ENCODE data around the gene RAD51AP1.

The RAD51AP1 gene

GRCh38 chr12:4540638-4541037 is 1.9 kb downstream of the RAD51AP1 start:
- Histone ChIP-seq H3K27me3 (ENCODE audit: control insufficient read depth in 2 of 2, insufficient read depth in 2 of 2, low read length in 2 of 2) (no peaks in the 10 kb centered on the region), H3K4me1 (ENCODE audit: control insufficient read depth in 2 of 2, insufficient read depth in 2 of 2, low read length in 2 of 2) (peaks cover 6 to 16% of the 10 kb centered on the region in 2 donors), H3K9ac (ENCODE audit: low read depth in 1 of 2, low read length in 2 of 2) (no peak overlapping the region), H3K36me3 (ENCODE audit: control insufficient read depth in 2 of 2, insufficient read depth in 2 of 2, low read length in 2 of 2) (no peaks in the 10 kb centered on the region), H3K27ac (ENCODE audit: low read depth in 2 of 2, low read length in 2 of 2) (no peak overlapping the region), H3K9me3 (ENCODE audit: control insufficient read depth in 2 of 2, low read length in 2 of 2) (no peaks in the 10 kb centered on the region), H3K4me3 (ENCODE audit: low read length in 2 of 2) (no peak overlapping the region)

- no peak overlapping the region for H3K4me3 ChIP-seq (ENCODE audit: low read length in 2 of 2)
- H3K27me3 ChIP-seq (ENCODE audit: control insufficient read depth in 2 of 2, insufficient read depth in 2 of 2, low read length in 2 of 2), result no peaks in the 10 kb centered on the region
- no peak overlapping the region for H3K27ac ChIP-seq (ENCODE audit: low read depth in 2 of 2, low read length in 2 of 2)
- H3K9ac ChIP-seq (ENCODE audit: low read depth in 1 of 2, low read length in 2 of 2), result no peak overlapping the region
- H3K36me3 ChIP-seq (ENCODE audit: control insufficient read depth in 2 of 2, insufficient read depth in 2 of 2, low read length in 2 of 2), result no peaks in the 10 kb centered on the region
- H3K9me3 ChIP-seq (ENCODE audit: control insufficient read depth in 2 of 2, low read length in 2 of 2), result no peaks in the 10 kb centered on the region
- H3K4me1 ChIP-seq (ENCODE audit: control insufficient read depth in 2 of 2, insufficient read depth in 2 of 2, low read length in 2 of 2), result no peaks in the 10 kb centered on the region
These were observed 6.5 kb downstream of the RAD51AP1 start for GRCh38 chr12:4545195-4545594.

- Histone ChIP-seq H3K27ac (ENCODE audit: low read depth in 2 of 2, low read length in 2 of 2) (no peak overlapping the region), H3K9ac (ENCODE audit: low read depth in 1 of 2, low read length in 2 of 2) (no peak overlapping the region), H3K9me3 (ENCODE audit: control insufficient read depth in 2 of 2, low read length in 2 of 2) (no peaks in the 10 kb centered on the region), H3K36me3 (ENCODE audit: control insufficient read depth in 2 of 2, insufficient read depth in 2 of 2, low read length in 2 of 2) (no peaks in the 10 kb centered on the region), H3K4me3 (ENCODE audit: low read length in 2 of 2) (no peak overlapping the region), H3K4me1 (ENCODE audit: control insufficient read depth in 2 of 2, insufficient read depth in 2 of 2, low read length in 2 of 2) (no peaks in the 10 kb centered on the region), H3K27me3 (ENCODE audit: control insufficient read depth in 2 of 2, insufficient read depth in 2 of 2, low read length in 2 of 2) (no peaks in the 10 kb centered on the region)
These were observed 13.5 kb downstream of the RAD51AP1 start for GRCh38 chr12:4552191-4552590.

GRCh38 chr12:4553943-4554342 is 15.3 kb downstream of the RAD51AP1 start:
- Histone ChIP-seq H3K9ac (ENCODE audit: low read depth in 1 of 2, low read length in 2 of 2) (no peak overlapping the region), H3K9me3 (ENCODE audit: control insufficient read depth in 2 of 2, low read length in 2 of 2) (no peaks in the 10 kb centered on the region), H3K27me3 (ENCODE audit: control insufficient read depth in 2 of 2, insufficient read depth in 2 of 2, low read length in 2 of 2) (no peaks in the 10 kb centered on the region), H3K4me1 (ENCODE audit: control insufficient read depth in 2 of 2, insufficient read depth in 2 of 2, low read length in 2 of 2) (no peaks in the 10 kb centered on the region), H3K4me3 (ENCODE audit: low read length in 2 of 2) (no peak overlapping the region), H3K36me3 (ENCODE audit: control insufficient read depth in 2 of 2, insufficient read depth in 2 of 2, low read length in 2 of 2) (no peaks in the 10 kb centered on the region), H3K27ac (ENCODE audit: low read depth in 2 of 2, low read length in 2 of 2) (no peak overlapping the region)

DNA sequence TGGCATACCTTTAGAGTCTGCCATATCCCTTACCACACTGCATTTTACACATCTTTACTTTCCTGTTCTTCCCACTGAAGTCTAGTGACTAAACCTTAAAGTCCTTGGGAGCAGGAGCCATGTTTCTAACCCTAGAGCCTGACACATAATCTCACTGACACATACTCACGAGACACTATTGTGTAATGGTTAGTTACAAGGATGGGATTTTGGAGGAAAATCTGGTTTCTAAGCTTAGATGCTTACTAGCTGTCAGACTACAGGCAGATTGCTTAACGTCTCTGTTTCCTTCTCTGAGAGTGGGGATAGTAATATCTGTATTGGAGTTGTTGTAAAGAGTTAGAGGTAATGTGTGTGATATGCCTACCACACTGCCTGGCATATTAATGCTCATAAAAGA is 17.1 kb downstream of the RAD51AP1 start:
- no peak overlapping the region for H3K4me3 ChIP-seq (ENCODE audit: low read length in 2 of 2)
- no peaks in the 10 kb centered on the region for H3K27me3 ChIP-seq (ENCODE audit: control insufficient read depth in 2 of 2, insufficient read depth in 2 of 2, low read length in 2 of 2)
- no peaks in the 10 kb centered on the region for H3K36me3 ChIP-seq (ENCODE audit: control insufficient read depth in 2 of 2, insufficient read depth in 2 of 2, low read length in 2 of 2)
- no peak overlapping the region for H3K27ac ChIP-seq (ENCODE audit: low read depth in 2 of 2, low read length in 2 of 2)
- H3K9ac ChIP-seq (ENCODE audit: low read depth in 1 of 2, low read length in 2 of 2), result no peak overlapping the region
- no peaks in the 10 kb centered on the region for H3K9me3 ChIP-seq (ENCODE audit: control insufficient read depth in 2 of 2, low read length in 2 of 2)
- H3K4me1 ChIP-seq (ENCODE audit: control insufficient read depth in 2 of 2, insufficient read depth in 2 of 2, low read length in 2 of 2), result no peaks in the 10 kb centered on the region

DNA sequence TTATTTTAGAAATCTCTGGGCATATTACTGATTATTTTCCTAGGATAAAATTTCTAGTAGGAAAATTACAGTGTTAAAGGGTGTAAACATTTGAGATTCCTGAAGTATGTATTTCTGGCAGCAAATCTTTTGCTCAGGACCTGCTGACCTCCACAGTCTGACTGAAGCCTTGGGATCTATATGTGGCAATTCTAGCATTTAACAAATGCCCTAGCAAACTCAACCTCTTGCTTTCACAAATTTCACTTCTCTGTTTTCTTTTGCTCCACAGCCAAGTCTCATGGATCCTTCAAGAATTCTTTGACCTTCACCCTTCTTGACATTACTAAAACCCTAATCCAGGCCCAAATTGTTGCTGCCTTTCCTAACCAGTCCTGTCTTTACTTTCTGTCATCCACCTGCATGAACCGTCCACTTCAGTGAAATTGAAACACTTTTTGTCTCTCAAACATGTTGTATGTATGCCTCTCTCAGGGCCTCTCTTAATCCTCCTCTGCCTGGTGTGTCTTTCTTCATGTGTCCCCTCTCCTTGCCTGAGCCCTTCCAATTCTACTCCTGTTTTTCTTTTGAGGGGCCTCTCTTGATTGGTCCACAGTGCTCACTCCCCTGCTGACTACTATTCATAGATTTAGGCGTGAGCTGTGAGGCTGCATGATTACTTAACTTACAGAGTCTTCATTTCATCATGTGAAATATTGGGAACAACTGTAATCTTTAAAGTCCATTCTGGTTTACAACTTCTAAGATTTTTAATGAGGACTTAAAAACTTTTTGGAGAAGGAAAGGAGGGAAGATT is 18.2 kb downstream of the RAD51AP1 start:
- no peak overlapping the region for H3K27ac ChIP-seq (ENCODE audit: low read depth in 2 of 2, low read length in 2 of 2)
- H3K4me1 ChIP-seq (ENCODE audit: control insufficient read depth in 2 of 2, insufficient read depth in 2 of 2, low read length in 2 of 2), result peaks cover 0 to 3% of the 10 kb centered on the region in 2 donors
- H3K9me3 ChIP-seq (ENCODE audit: control insufficient read depth in 2 of 2, low read length in 2 of 2), result no peaks in the 10 kb centered on the region

GRCh38 chr12:4557586-4557985 is 18.9 kb downstream of the RAD51AP1 start:
- H3K4me1 ChIP-seq (ENCODE audit: control insufficient read depth in 2 of 2, insufficient read depth in 2 of 2, low read length in 2 of 2), result peaks cover 0 to 9% of the 10 kb centered on the region in 2 donors
- H3K9me3 ChIP-seq (ENCODE audit: control insufficient read depth in 2 of 2, low read length in 2 of 2), result no peaks in the 10 kb centered on the region
- no peaks in the 10 kb centered on the region for H3K27me3 ChIP-seq (ENCODE audit: control insufficient read depth in 2 of 2, insufficient read depth in 2 of 2, low read length in 2 of 2)
- H3K36me3 ChIP-seq (ENCODE audit: control insufficient read depth in 2 of 2, insufficient read depth in 2 of 2, low read length in 2 of 2), result no peaks in the 10 kb centered on the region
- H3K27ac ChIP-seq (ENCODE audit: low read depth in 2 of 2, low read length in 2 of 2), result no peak overlapping the region
- no peak overlapping the region for H3K4me3 ChIP-seq (ENCODE audit: low read length in 2 of 2)
- H3K9ac ChIP-seq (ENCODE audit: low read depth in 1 of 2, low read length in 2 of 2), result no peak overlapping the region

More for the DNA sequence above, 18.2 kb downstream of the RAD51AP1 start:
- Histone ChIP-seq H3K4me3 (ENCODE audit: low read length in 2 of 2) (no peak overlapping the region), H3K9ac (ENCODE audit: low read depth in 1 of 2, low read length in 2 of 2) (no peak overlapping the region), H3K36me3 (ENCODE audit: control insufficient read depth in 2 of 2, insufficient read depth in 2 of 2, low read length in 2 of 2) (no peaks in the 10 kb centered on the region), H3K27me3 (ENCODE audit: control insufficient read depth in 2 of 2, insufficient read depth in 2 of 2, low read length in 2 of 2) (no peaks in the 10 kb centered on the region)

DNA sequence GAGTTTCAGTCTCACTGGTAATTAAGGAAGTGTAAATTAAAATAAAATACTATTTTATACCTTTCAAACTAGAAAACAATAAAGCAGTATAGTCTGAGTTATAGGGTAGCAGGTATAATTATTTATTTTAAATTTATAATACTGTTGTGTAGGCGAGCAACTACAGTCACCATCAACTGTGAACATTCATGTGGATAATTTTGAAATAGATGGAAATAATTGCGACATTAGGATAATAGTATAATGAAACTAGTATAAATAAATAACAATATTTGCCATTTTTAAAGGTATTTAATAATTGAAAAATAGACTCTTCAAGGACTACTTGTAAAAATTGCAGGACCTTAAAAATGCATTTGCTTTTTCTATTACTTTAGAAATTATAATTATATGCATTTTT is 19.5 kb downstream of the RAD51AP1 start:
- no peak overlapping the region for H3K9ac ChIP-seq (ENCODE audit: low read depth in 1 of 2, low read length in 2 of 2)
- H3K27ac ChIP-seq (ENCODE audit: low read depth in 2 of 2, low read length in 2 of 2), result no peak overlapping the region
- no peaks in the 10 kb centered on the region for H3K9me3 ChIP-seq (ENCODE audit: control insufficient read depth in 2 of 2, low read length in 2 of 2)
- no peaks in the 10 kb centered on the region for H3K27me3 ChIP-seq (ENCODE audit: control insufficient read depth in 2 of 2, insufficient read depth in 2 of 2, low read length in 2 of 2)
- H3K4me3 ChIP-seq (ENCODE audit: low read length in 2 of 2), result no peak overlapping the region
- H3K4me1 ChIP-seq (ENCODE audit: control insufficient read depth in 2 of 2, insufficient read depth in 2 of 2, low read length in 2 of 2), result peaks cover 0 to 11% of the 10 kb centered on the region in 2 donors
- H3K36me3 ChIP-seq (ENCODE audit: control insufficient read depth in 2 of 2, insufficient read depth in 2 of 2, low read length in 2 of 2), result no peaks in the 10 kb centered on the region

DNA sequence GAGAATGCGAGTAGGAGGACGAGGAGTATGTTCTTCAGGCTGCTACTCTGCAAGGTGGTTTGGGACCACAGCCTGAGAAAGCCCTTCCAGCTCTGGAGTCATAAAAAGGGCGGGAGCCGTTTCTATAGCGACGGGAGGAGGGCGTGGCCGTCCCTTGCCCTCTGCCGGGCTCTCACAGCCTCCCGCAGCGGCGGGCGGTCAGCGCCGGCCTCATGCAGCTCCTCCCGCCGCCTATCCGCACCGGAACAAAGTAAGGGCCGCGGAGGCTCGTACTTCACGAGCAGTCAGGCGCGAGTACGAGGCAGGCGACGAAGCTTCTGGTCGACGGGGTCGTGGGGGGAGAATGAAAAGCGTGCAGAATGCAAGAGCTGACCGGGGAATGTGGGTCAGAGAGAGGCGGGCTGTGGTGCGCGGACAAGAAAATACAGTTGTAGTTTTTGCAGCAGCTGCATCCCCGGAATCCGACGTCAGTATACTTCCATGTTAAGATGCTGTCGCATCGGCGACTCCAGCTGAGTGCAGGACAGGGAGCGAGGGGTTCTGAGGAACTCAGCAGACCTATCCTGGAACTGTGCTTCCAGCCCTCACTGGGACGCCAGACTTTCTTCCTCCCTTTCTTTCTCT is 23.5 kb downstream of the RAD51AP1 start, which contains the start of gene DYRK4:
DYRK4 (plus strand) TSS at position 175 of the 624 bp plus-strand sequence; CDS start at position 213, 38 bp downstream.
- Histone ChIP-seq H3K4me1 (ENCODE audit: control insufficient read depth in 2 of 2, insufficient read depth in 2 of 2, low read length in 2 of 2) (peaks cover 2 to 11% of the 10 kb centered on the region in 2 donors), H3K27ac (ENCODE audit: low read depth in 2 of 2, low read length in 2 of 2) (peak within 1 kb of the TSS in 1 of 2 donors; percentile 63), H3K9me3 (ENCODE audit: control insufficient read depth in 2 of 2, low read length in 2 of 2) (no peaks in the 10 kb centered on the region), H3K27me3 (ENCODE audit: control insufficient read depth in 2 of 2, insufficient read depth in 2 of 2, low read length in 2 of 2) (no peaks in the 10 kb centered on the region), H3K4me3 (ENCODE audit: low read length in 2 of 2) (peak within 1 kb of the TSS; percentile 56 to 71), H3K36me3 (ENCODE audit: control insufficient read depth in 2 of 2, insufficient read depth in 2 of 2, low read length in 2 of 2) (no peaks in the 10 kb centered on the region), H3K9ac (ENCODE audit: low read depth in 1 of 2, low read length in 2 of 2) (peak within 1 kb of the TSS; percentile 55 to 57)

DNA sequence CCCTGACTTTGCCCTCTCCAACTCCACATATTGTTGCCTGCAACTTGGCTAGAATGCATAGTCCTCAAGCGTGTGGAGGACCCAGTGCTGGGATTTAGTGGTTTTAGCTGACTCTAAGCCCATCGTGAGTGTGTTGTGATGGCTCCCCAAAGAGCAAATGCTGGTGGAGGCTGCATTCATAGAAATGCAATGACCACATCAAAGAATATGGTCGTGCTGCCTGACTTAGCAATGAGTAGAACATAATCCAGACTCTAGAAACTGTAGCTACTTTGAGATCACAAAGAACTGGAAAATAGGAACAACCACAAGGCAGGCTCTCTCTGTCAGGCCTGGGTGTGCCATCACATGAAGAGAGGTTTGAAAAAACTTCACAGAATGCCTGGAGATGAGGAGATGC is 24.6 kb downstream of the RAD51AP1 start:
- H3K27ac ChIP-seq (ENCODE audit: low read depth in 2 of 2, low read length in 2 of 2), result no peak overlapping the region
- no peaks in the 10 kb centered on the region for H3K9me3 ChIP-seq (ENCODE audit: control insufficient read depth in 2 of 2, low read length in 2 of 2)
- H3K9ac ChIP-seq (ENCODE audit: low read depth in 1 of 2, low read length in 2 of 2), result no peak overlapping the region
- H3K36me3 ChIP-seq (ENCODE audit: control insufficient read depth in 2 of 2, insufficient read depth in 2 of 2, low read length in 2 of 2), result no peaks in the 10 kb centered on the region
- no peak overlapping the region for H3K4me3 ChIP-seq (ENCODE audit: low read length in 2 of 2)
- H3K4me1 ChIP-seq (ENCODE audit: control insufficient read depth in 2 of 2, insufficient read depth in 2 of 2, low read length in 2 of 2), result peaks cover 2 to 11% of the 10 kb centered on the region in 2 donors
- no peaks in the 10 kb centered on the region for H3K27me3 ChIP-seq (ENCODE audit: control insufficient read depth in 2 of 2, insufficient read depth in 2 of 2, low read length in 2 of 2)

Measured in mucosa of rectum (tissue), 2 donors.